Stimulated activated naive CD8-positive, alpha-beta T cell treated with anti-CD3 and anti-CD28 coated beads, Interleukin-15, Interleukin-2, amounts not matched to agents 100 U/mL and 50 U/mL, for 24 hours (primary cell): Measurements from ENCODE around the gene KLF15.
"Not testable (repeated sequence)": the region's sequence is repeated elsewhere in the genome, so short reads cannot be mapped to it uniquely, and the experiment has no call there.

Experiments used
- ATAC-seq: fragments of 150-1000 bp; cut with Tn5 transposase; one replicate; pipeline ENCODE4 v1.10.0; 2021
- DNase-seq: peaks from one replicate; pipeline ENCODE4 v3.0.0; 2021

KLF15 gene

GRCh38 chr3:126346466-126346865 lies 10.7 kb downstream of the KLF15 start:
- DNase-seq = no peak
- no peak for ATAC-seq

GRCh38 chr3:126345641-126346460 lies 11.4 kb downstream of the KLF15 start:
- DNase-seq (no peak), ATAC-seq (no peak)

- ATAC-seq (no peak), DNase-seq (no peak)
These were observed 12.0 kb downstream of the KLF15 start for GRCh38 chr3:126345231-126345630.

- ATAC-seq = no peak
- no peak for DNase-seq
These were observed 12.7 kb downstream of the KLF15 start for GRCh38 chr3:126344380-126345041.

- no peak for ATAC-seq
- no peak for DNase-seq
These were observed 13.6 kb downstream of the KLF15 start for GRCh38 chr3:126343649-126344035.

GRCh38 chr3:126342991-126343648 lies 14.1 kb downstream of the KLF15 start:
- no peak for DNase-seq
- no peak for ATAC-seq

GRCh38 chr3:126342211-126342610 lies 15.0 kb downstream of the KLF15 start:
- no peak for DNase-seq
- ATAC-seq = no peak

- ATAC-seq = no peak
- no peak for DNase-seq
These were observed 15.5 kb downstream of the KLF15 start for GRCh38 chr3:126341755-126342150.

GRCh38 chr3:126340943-126341754 lies 16.1 kb downstream of the KLF15 start:
- no peak for ATAC-seq

GRCh38 chr3:126340596-126340942 lies 16.6 kb downstream of the KLF15 start:
- ATAC-seq (no peak), DNase-seq (no peak)

More at GRCh38 chr3:126340943-126341754, 16.1 kb downstream of the KLF15 start:
- DNase-seq = no peak

- DNase-seq = no peak
- no peak for ATAC-seq
These were observed 17.1 kb downstream of the KLF15 start for GRCh38 chr3:126340081-126340511.

- ATAC-seq (no peak), DNase-seq (no peak)
These were observed 17.7 kb downstream of the KLF15 start for GRCh38 chr3:126339466-126339865.

- DNase-seq = no peak
- no peak for ATAC-seq
These were observed 18.4 kb downstream of the KLF15 start for GRCh38 chr3:126338790-126339288.

- DNase-seq (no peak), ATAC-seq (no peak)
These were observed 19.1 kb downstream of the KLF15 start for GRCh38 chr3:126337980-126338651.

- DNase-seq, ATAC-seq: not testable (repeated sequence)
These were observed 25.3 kb downstream of the KLF15 start for GRCh38 chr3:126331812-126332336.

- DNase-seq (no peak), ATAC-seq (no peak)
These were observed 27.1 kb downstream of the KLF15 start for GRCh38 chr3:126329927-126330725.

GRCh38 chr3:126326629-126327028 lies 30.6 kb downstream of the KLF15 start:
- ATAC-seq (no peak), DNase-seq (no peak)

GRCh38 chr3:126322181-126322967 lies 34.8 kb downstream of the KLF15 start:
- DNase-seq (no peak), ATAC-seq (no peak)

GRCh38 chr3:126321490-126321889 lies 35.7 kb downstream of the KLF15 start:
- ATAC-seq = no peak

More at GRCh38 chr3:126321490-126321889, 35.7 kb downstream of the KLF15 start:
- DNase-seq = no peak
